ENCODE results near the gene CADM1. TPM values are rescaled to one million over a fixed set of nuclear protein-coding genes. Genes with fewer than 3 reads are reported as not detected.

Gene CADM1
- total and polyA plus RNA-seq, 5 donors from 2014 or later: 3.6 to 11.3 (median 6.9) TPM

DNA sequence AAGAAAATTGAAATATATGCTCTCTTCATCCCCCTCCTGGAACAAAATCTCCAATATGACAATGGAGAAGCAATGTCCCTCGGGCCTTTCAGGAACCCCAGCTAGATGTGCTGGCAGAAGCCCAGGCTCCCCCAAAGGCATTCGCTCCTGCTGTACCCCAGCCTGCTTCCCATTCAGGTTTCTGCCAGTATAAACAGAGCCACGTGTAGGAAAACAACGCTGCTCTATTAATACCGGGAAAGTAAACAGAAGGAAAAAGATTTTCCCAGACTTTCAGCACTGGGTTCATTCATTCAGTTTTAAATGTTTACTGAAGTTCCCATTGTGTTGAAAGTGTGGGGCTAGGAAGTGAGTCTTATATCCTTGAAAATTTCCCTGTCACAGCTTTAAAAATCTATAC lies 147.1 kb downstream of the CADM1 start:
- Histone ChIP-seq H3K9me3 (ENCODE audit: control insufficient read depth in 2 of 2, low read length in 2 of 2) (no peaks in the 10 kb centered on the region), H3K27ac (ENCODE audit: insufficient read depth, low read length, poor library complexity, severe bottlenecking) (no peak overlapping the region), H3K36me3 (ENCODE audit: control insufficient read depth, insufficient read depth, low read length) (no peaks in the 10 kb centered on the region), H3K27me3 (ENCODE audit: control insufficient read depth, insufficient read depth, low read length) (no peaks in the 10 kb centered on the region), H3K4me1 (ENCODE audit: control insufficient read depth, insufficient read depth, low read length, poor library complexity, severe bottlenecking) (no peaks in the 10 kb centered on the region), H3K4me3 (ENCODE audit: low read depth, low read length) (no peak overlapping the region)
- H3K4me3 Mint-ChIP-seq: no peak overlapping the region
- H3K9me3 Mint-ChIP-seq: peaks cover 0 to 1% (median 0%) of the 10 kb centered on the region in 7 donors
- no peaks in the 10 kb centered on the region for H3K36me3 Mint-ChIP-seq
- no peak overlapping the region for H3K27ac Mint-ChIP-seq
- H3K4me1 Mint-ChIP-seq: no peaks in the 10 kb centered on the region
- peaks cover 19% of the 10 kb centered on the region for H3K27me3 Mint-ChIP-seq
- no peak for DNase-seq
- no peak for ATAC-seq (ENCODE audit: low read depth in 2 of 2)

DNA sequence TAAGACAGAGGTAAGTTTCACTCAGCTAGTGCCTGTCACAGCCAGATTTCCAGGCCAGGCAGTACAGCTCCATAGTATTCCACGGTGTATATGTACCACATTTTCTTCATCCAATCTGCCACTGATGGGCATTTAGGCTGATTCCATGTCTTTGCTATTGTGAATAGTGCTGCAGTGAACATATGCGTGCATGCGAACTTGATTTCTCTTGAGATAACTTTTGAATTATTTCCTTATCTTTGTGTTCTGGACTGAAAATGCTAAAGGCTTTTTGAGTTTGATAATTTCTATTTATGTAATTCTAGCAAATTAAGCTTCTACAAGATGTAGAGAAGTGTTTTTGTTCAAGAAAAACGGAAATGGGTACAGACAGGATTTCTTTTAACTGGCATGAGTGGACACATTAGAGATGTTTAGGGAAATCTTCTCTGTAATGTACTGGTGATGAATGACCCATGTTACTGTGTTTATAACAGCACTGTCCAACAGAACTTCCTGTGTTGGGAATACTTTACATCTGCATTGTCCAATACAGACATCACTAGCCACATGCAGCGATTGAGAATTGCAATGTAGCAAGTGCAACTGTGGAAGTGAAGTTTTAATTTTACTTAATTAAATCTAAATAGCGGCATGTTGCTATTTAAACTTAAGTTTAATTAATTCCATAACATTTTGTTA lies 151.3 kb downstream of the CADM1 start:
- DNase-seq (no peak), ATAC-seq (ENCODE audit: low read depth in 2 of 2) (no peak)
- no peaks in the 10 kb centered on the region for H3K4me1 ChIP-seq (ENCODE audit: control insufficient read depth, insufficient read depth, low read length, poor library complexity, severe bottlenecking)
- Mint-ChIP-seq H3K9me3 (peaks cover 0 to 1% (median 0%) of the 10 kb centered on the region in 7 donors), H3K4me3 (no peak overlapping the region), H3K4me1 (no peaks in the 10 kb centered on the region), H3K27ac (no peak overlapping the region), H3K27me3 (peaks cover 13% of the 10 kb centered on the region), H3K36me3 (no peaks in the 10 kb centered on the region)
- H3K9me3 ChIP-seq (ENCODE audit: control insufficient read depth in 2 of 2, low read length in 2 of 2): no peaks in the 10 kb centered on the region
- no peaks in the 10 kb centered on the region for H3K36me3 ChIP-seq (ENCODE audit: control insufficient read depth, insufficient read depth, low read length)
- H3K27me3 ChIP-seq (ENCODE audit: control insufficient read depth, insufficient read depth, low read length): no peaks in the 10 kb centered on the region
- H3K4me3 ChIP-seq (ENCODE audit: low read depth, low read length): no peak overlapping the region
- H3K27ac ChIP-seq (ENCODE audit: insufficient read depth, low read length, poor library complexity, severe bottlenecking): no peak overlapping the region

DNA sequence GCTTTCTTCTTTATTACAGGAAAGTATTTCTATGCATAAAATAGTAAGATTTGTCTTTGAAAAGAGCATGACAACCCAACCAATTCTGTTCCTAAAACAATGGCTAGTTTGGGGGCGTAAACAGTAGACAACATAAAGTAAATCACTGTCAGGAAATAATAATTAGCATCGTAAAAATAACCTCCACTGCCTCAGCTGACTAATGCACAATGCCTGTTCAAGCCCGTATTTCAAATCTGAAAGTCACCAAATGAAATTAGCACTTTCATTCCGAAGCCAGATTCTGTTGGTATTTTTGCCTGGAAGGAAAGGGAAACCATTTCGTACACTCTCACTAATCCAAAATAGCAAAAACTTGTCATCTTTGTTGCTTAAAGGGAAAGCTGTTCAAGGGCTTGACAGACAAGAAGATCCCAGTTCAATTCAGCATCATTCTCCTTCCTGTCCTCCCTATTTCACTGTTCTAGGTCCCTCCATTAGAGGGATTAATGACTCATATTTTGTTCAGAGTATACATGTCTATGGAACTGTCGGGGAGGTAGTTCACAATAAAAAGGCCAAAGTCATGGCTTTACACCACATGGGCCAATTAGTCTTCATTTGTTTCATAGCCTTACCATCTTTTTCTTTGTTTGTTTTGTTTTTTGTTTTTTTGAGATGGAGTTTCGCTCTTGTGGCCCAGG lies 154.7 kb downstream of the CADM1 start:
- Histone ChIP-seq H3K27ac (ENCODE audit: insufficient read depth, low read length, poor library complexity, severe bottlenecking) (no peak overlapping the region), H3K9me3 (ENCODE audit: control insufficient read depth in 2 of 2, low read length in 2 of 2) (no peaks in the 10 kb centered on the region), H3K36me3 (ENCODE audit: control insufficient read depth, insufficient read depth, low read length) (no peaks in the 10 kb centered on the region), H3K27me3 (ENCODE audit: control insufficient read depth, insufficient read depth, low read length) (no peaks in the 10 kb centered on the region), H3K4me3 (ENCODE audit: low read depth, low read length) (no peak overlapping the region), H3K4me1 (ENCODE audit: control insufficient read depth, insufficient read depth, low read length, poor library complexity, severe bottlenecking) (no peaks in the 10 kb centered on the region)
- Mint-ChIP-seq H3K27me3 (peaks cover 6% of the 10 kb centered on the region), H3K36me3 (no peaks in the 10 kb centered on the region), H3K4me3 (no peak overlapping the region), H3K4me1 (no peaks in the 10 kb centered on the region), H3K9me3 (peaks cover 0 to 1% (median 0%) of the 10 kb centered on the region in 7 donors), H3K27ac (no peak overlapping the region)
- no peak for ATAC-seq (ENCODE audit: low read depth in 2 of 2)
- no peak for DNase-seq

DNA sequence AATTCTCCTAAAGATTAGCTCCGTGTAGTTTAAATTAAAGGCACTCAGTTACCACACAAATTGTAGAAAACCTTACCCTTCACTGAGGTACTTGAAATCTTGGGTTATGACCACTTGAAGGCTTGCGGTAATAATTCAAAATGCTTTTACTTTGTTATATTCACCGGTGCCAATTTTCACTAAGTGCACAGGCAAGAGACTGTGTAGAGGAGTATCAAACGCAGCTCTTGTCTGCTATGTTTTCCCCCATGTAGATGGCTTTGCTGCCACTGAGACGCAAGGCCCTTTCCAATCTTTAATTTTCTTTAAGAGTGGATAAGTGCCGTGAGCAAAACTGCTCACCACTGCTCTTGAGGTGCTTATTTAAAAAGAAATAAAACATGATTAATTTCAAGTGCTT lies 155.8 kb downstream of the CADM1 start:
- ATAC-seq (ENCODE audit: low read depth in 2 of 2) (no peak), DNase-seq (no peak)
- Mint-ChIP-seq H3K27me3 (no peaks in the 10 kb centered on the region), H3K27ac (no peak overlapping the region), H3K36me3 (no peaks in the 10 kb centered on the region), H3K9me3 (peaks cover 0 to 1% (median 0%) of the 10 kb centered on the region in 7 donors), H3K4me3 (no peak overlapping the region), H3K4me1 (no peaks in the 10 kb centered on the region)
- no peak overlapping the region for H3K4me3 ChIP-seq (ENCODE audit: low read depth, low read length)
- H3K27me3 ChIP-seq (ENCODE audit: control insufficient read depth, insufficient read depth, low read length): no peaks in the 10 kb centered on the region
- H3K36me3 ChIP-seq (ENCODE audit: control insufficient read depth, insufficient read depth, low read length): no peaks in the 10 kb centered on the region
- H3K9me3 ChIP-seq (ENCODE audit: control insufficient read depth in 2 of 2, low read length in 2 of 2): no peaks in the 10 kb centered on the region
- no peak overlapping the region for H3K27ac ChIP-seq (ENCODE audit: insufficient read depth, low read length, poor library complexity, severe bottlenecking)
- no peaks in the 10 kb centered on the region for H3K4me1 ChIP-seq (ENCODE audit: control insufficient read depth, insufficient read depth, low read length, poor library complexity, severe bottlenecking)

DNA sequence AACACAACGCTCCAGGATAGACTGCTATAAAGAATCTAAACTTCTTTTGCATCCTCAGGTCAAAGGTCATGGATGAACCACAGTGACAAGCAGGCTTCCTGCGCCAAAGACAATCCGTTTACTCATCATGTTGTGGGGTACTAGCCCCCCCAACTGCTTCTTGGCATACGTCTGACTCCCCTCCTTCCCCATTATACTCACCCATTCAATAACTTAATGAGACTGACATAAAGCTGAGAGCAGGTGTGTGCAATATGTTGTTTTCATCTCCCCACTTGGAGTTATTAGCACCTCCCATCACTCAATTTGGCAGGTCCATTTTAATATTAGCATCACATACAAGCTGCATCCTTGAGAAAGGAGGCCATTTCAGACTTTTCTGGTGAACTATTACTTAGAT lies 157.1 kb downstream of the CADM1 start:
- no peak overlapping the region for H3K27ac ChIP-seq (ENCODE audit: insufficient read depth, low read length, poor library complexity, severe bottlenecking)
- Mint-ChIP-seq H3K4me1 (no peaks in the 10 kb centered on the region), H3K36me3 (no peaks in the 10 kb centered on the region), H3K4me3 (no peak overlapping the region), H3K27ac (no peak overlapping the region), H3K27me3 (no peaks in the 10 kb centered on the region), H3K9me3 (peaks cover 0 to 1% (median 0%) of the 10 kb centered on the region in 7 donors)
- no peaks in the 10 kb centered on the region for H3K4me1 ChIP-seq (ENCODE audit: control insufficient read depth, insufficient read depth, low read length, poor library complexity, severe bottlenecking)
- no peak for ATAC-seq (ENCODE audit: low read depth in 2 of 2)
- H3K36me3 ChIP-seq (ENCODE audit: control insufficient read depth, insufficient read depth, low read length): no peaks in the 10 kb centered on the region
- no peak for DNase-seq
- no peaks in the 10 kb centered on the region for H3K9me3 ChIP-seq (ENCODE audit: control insufficient read depth in 2 of 2, low read length in 2 of 2)
- H3K27me3 ChIP-seq (ENCODE audit: control insufficient read depth, insufficient read depth, low read length): no peaks in the 10 kb centered on the region
- H3K4me3 ChIP-seq (ENCODE audit: low read depth, low read length): no peak overlapping the region

DNA sequence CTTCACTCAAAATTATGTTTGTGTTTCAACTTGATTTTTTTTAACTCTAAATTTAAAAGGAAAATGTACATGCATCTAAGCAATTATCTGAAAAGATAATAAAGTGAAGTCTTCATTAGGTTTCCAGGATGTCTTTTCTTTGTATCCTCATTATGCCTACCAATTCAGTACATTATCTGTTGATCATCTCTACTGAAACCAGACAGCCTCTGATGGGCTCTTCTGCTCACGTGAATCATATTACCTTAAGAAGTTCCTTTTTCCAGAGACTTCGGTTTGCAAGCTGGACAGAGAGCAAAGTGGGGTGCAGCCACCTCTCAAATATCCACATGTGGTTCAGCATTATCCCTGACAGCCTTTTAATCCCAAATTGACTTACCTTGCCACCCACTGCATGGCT lies 158.4 kb downstream of the CADM1 start:
- peaks cover 0 to 1% (median 0%) of the 10 kb centered on the region in 7 donors for H3K9me3 Mint-ChIP-seq
- H3K36me3 Mint-ChIP-seq: no peaks in the 10 kb centered on the region
- Histone ChIP-seq H3K9me3 (ENCODE audit: control insufficient read depth in 2 of 2, low read length in 2 of 2) (no peaks in the 10 kb centered on the region), H3K27me3 (ENCODE audit: control insufficient read depth, insufficient read depth, low read length) (no peaks in the 10 kb centered on the region), H3K4me3 (ENCODE audit: low read depth, low read length) (no peak overlapping the region), H3K36me3 (ENCODE audit: control insufficient read depth, insufficient read depth, low read length) (no peaks in the 10 kb centered on the region), H3K4me1 (ENCODE audit: control insufficient read depth, insufficient read depth, low read length, poor library complexity, severe bottlenecking) (no peaks in the 10 kb centered on the region), H3K27ac (ENCODE audit: insufficient read depth, low read length, poor library complexity, severe bottlenecking) (no peak overlapping the region)
- no peaks in the 10 kb centered on the region for H3K27me3 Mint-ChIP-seq
- no peak for ATAC-seq (ENCODE audit: low read depth in 2 of 2)
- no peak for DNase-seq
- no peak overlapping the region for H3K4me3 Mint-ChIP-seq
- no peaks in the 10 kb centered on the region for H3K4me1 Mint-ChIP-seq
- no peak overlapping the region for H3K27ac Mint-ChIP-seq

DNA sequence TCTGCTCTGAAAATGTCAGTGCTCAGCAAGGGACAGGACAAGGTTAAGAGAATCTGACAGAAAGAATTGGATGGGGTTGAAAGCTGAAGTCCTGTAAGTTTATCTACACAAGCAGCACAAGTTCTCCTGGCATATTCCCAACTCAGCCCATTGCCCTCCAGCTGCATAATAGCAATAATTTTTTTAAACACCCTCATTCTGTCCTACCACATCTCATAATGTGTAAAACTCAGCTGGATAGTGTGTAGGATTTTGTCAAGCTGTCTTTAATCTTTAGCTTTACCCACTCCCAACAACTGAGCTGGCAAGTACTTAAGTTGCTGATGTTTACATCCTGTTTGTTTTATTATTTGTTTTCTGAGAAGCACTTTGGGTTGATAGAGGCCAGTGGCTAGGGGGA lies 158.9 kb downstream of the CADM1 start:
- no peak for ATAC-seq (ENCODE audit: low read depth in 2 of 2)
- Histone ChIP-seq H3K4me1 (ENCODE audit: control insufficient read depth, insufficient read depth, low read length, poor library complexity, severe bottlenecking) (no peaks in the 10 kb centered on the region), H3K4me3 (ENCODE audit: low read depth, low read length) (no peak overlapping the region), H3K27me3 (ENCODE audit: control insufficient read depth, insufficient read depth, low read length) (no peaks in the 10 kb centered on the region), H3K9me3 (ENCODE audit: control insufficient read depth in 2 of 2, low read length in 2 of 2) (no peaks in the 10 kb centered on the region), H3K27ac (ENCODE audit: insufficient read depth, low read length, poor library complexity, severe bottlenecking) (no peak overlapping the region), H3K36me3 (ENCODE audit: control insufficient read depth, insufficient read depth, low read length) (no peaks in the 10 kb centered on the region)
- Mint-ChIP-seq H3K27ac (no peak overlapping the region), H3K36me3 (no peaks in the 10 kb centered on the region), H3K4me3 (no peak overlapping the region), H3K4me1 (no peaks in the 10 kb centered on the region), H3K9me3 (peaks cover 0 to 1% (median 0%) of the 10 kb centered on the region in 7 donors), H3K27me3 (no peaks in the 10 kb centered on the region)
- no peak for DNase-seq

DNA sequence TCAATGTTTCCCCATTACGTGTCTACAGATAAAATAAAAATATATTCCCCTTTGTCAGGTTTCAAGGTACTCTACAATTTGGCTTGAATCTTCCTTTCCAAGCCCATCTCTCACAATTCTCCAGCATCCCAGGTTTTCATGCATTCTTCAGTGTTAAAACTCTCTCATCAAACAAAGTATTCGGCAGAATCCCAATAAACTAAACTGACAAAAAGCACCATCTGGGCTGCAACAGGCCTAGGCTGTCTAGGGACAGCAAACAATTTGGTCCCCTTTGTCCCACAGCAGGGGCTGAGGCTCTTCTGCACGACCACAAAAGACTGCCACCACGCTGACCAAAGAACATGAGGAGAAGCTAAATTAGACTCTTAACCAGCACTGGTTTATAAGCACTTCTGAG lies 159.4 kb downstream of the CADM1 start:
- Mint-ChIP-seq H3K27me3 (no peaks in the 10 kb centered on the region), H3K9me3 (peaks cover 0 to 1% (median 0%) of the 10 kb centered on the region in 7 donors), H3K4me1 (no peaks in the 10 kb centered on the region), H3K4me3 (no peak overlapping the region), H3K36me3 (no peaks in the 10 kb centered on the region), H3K27ac (no peak overlapping the region)
- no peak overlapping the region for H3K4me3 ChIP-seq (ENCODE audit: low read depth, low read length)
- DNase-seq: no peak
- no peak for ATAC-seq (ENCODE audit: low read depth in 2 of 2)
- H3K9me3 ChIP-seq (ENCODE audit: control insufficient read depth in 2 of 2, low read length in 2 of 2): no peaks in the 10 kb centered on the region
- no peaks in the 10 kb centered on the region for H3K4me1 ChIP-seq (ENCODE audit: control insufficient read depth, insufficient read depth, low read length, poor library complexity, severe bottlenecking)
- H3K36me3 ChIP-seq (ENCODE audit: control insufficient read depth, insufficient read depth, low read length): no peaks in the 10 kb centered on the region
- H3K27ac ChIP-seq (ENCODE audit: insufficient read depth, low read length, poor library complexity, severe bottlenecking): no peak overlapping the region
- H3K27me3 ChIP-seq (ENCODE audit: control insufficient read depth, insufficient read depth, low read length): no peaks in the 10 kb centered on the region

Data from CD4-positive, CD25-positive, alpha-beta regulatory T cell (primary cell).